IMR-90 (cell line): ENCODE measurements around the gene INSM1. TPM values are rescaled to one million over a fixed set of nuclear protein-coding genes. Genes with fewer than 3 reads are reported as not detected.

ENCODE experiments used
- ATAC-seq: fragments of 200-7000 bp; cut with Tn5 transposase; 2 replicates; pipeline ENCODE4 v1.9.1; 2020; ENCODE audit warnings: low read depth, mild to moderate bottlenecking, moderate library complexity
- BruUV-seq: library from RNA; stranded (reverse); fragments of 400-500 nt; replicated peaks from 2 replicates; lab custom pipeline; 2021; lab: Mats Ljungman, UMichigan
- CTCF ChIA-PET: fragments of 300-600 bp; formaldehyde crosslinking; extraction: SDS; loops from one replicate; lab custom pipeline; 2021; ENCODE audit warnings: antibody characterized with exemption; lab: Yijun Ruan, JAX
- POLR2A ChIA-PET: fragments of 300-600 bp; sonication (Branson Sonifier 250); formaldehyde crosslinking; loops from one replicate; lab custom pipeline; 2022; ENCODE audit warnings: antibody characterized with exemption; ENCODE audit not compliant: unreplicated experiment; lab: Charles Lee
- DNase-seq: peaks from one replicate; pipeline ENCODE4 v3.0.0; 2013
- H2AFZ ChIP-seq: replicated peaks from 2 replicates; pipeline ENCODE3; 2013; ENCODE audit warnings: low read length, mild to moderate bottlenecking; ENCODE audit not compliant: poor library complexity
- H2AK5ac ChIP-seq: 2 replicates; pipeline ENCODE4 v1.6.1; 2013; ENCODE audit warnings: low read depth, low read length, inconsistent platforms
- H2AK9ac ChIP-seq: replicated peaks from 2 replicates; pipeline ENCODE3; 2013; ENCODE audit warnings: mild to moderate bottlenecking, low read depth, low read length, moderate library complexity; ENCODE audit not compliant: poor library complexity
- H2BK120ac ChIP-seq: 2 replicates; pipeline ENCODE4 v1.6.1; 2013; ENCODE audit warnings: low read depth, low read length, inconsistent platforms
- H2BK15ac ChIP-seq: 3 replicates; pipeline ENCODE4 v1.6.1; 2013; ENCODE audit warnings: low read depth, low read length, inconsistent platforms
- H2BK20ac ChIP-seq: 2 replicates; pipeline ENCODE4 v1.6.1; 2013; ENCODE audit warnings: low read depth, mild to moderate bottlenecking, inconsistent platforms, low read length, moderate library complexity
- H2BK5ac ChIP-seq: 2 replicates; pipeline ENCODE4 v1.6.1; 2013; ENCODE audit warnings: mild to moderate bottlenecking, low read depth, low read length, inconsistent platforms; ENCODE audit not compliant: poor library complexity, severe bottlenecking
- H3K14ac ChIP-seq: replicated peaks from 2 replicates; pipeline ENCODE4 v1.6.1; 2013; ENCODE audit warnings: low read depth, low read length, inconsistent platforms
- H3K18ac ChIP-seq: 2 replicates; pipeline ENCODE4 v1.6.1; 2013; ENCODE audit warnings: low read depth, low read length, control low read depth
- H3K23ac ChIP-seq: 2 replicates; pipeline ENCODE4 v1.6.1; 2013; ENCODE audit warnings: low read depth, low read length, inconsistent platforms
- H3K27ac ChIP-seq: 2 replicates; pipeline ENCODE4 v1.5.1; 2013; ENCODE audit warnings: mild to moderate bottlenecking, control low read depth, low read length; ENCODE audit not compliant: insufficient read depth
- H3K27me3 ChIP-seq: 2 replicates; pipeline ENCODE4 v1.6.1; 2013; ENCODE audit warnings: low read length; ENCODE audit not compliant: control insufficient read depth, insufficient read depth
- H3K36me3 ChIP-seq: 2 replicates; pipeline ENCODE4 v1.6.1; 2013; ENCODE audit warnings: low read length, mixed read lengths; ENCODE audit not compliant: control insufficient read depth, insufficient read depth
- H3K4ac ChIP-seq: 2 replicates; pipeline ENCODE4 v1.6.1; 2013; ENCODE audit warnings: low read depth, low read length, inconsistent platforms
- H3K4me1 ChIP-seq: 2 replicates; pipeline ENCODE4 v1.6.1; 2013; ENCODE audit warnings: low read length, mixed read lengths; ENCODE audit not compliant: control insufficient read depth, insufficient read depth
- H3K4me2 ChIP-seq: 2 replicates; pipeline ENCODE4 v1.6.1; 2013; ENCODE audit warnings: low read depth, mild to moderate bottlenecking, control low read depth, low read length, moderate library complexity
- H3K4me3 ChIP-seq: 2 replicates; pipeline ENCODE4 v1.5.1; 2013; ENCODE audit warnings: low read depth, mild to moderate bottlenecking, control low read depth, low read length, moderate library complexity; ENCODE audit not compliant: insufficient read depth
- H3K56ac ChIP-seq: 2 replicates; pipeline ENCODE4 v1.6.1; 2013; ENCODE audit warnings: low read length, inconsistent platforms; ENCODE audit not compliant: insufficient read depth; ENCODE audit errors: extremely low read depth
- H3K79me1 ChIP-seq, 2 experiments: 2 replicates each; pipeline ENCODE4 v1.6.1; 2013; ENCODE audit warnings: low read length in 2 of 2, inconsistent platforms in 1 of 2, low read depth in 1 of 2
- H3K9ac ChIP-seq: 2 replicates; pipeline ENCODE4 v1.6.1; 2013; ENCODE audit warnings: low read depth, low read length, control low read depth
- H3K9me1 ChIP-seq: 2 replicates; pipeline ENCODE4 v1.6.1; 2013; ENCODE audit warnings: low read length, inconsistent platforms; ENCODE audit not compliant: insufficient read depth
- H3K9me3 ChIP-seq: 2 replicates; pipeline ENCODE4 v1.6.1; 2013; ENCODE audit warnings: low read length; ENCODE audit not compliant: control insufficient read depth, insufficient read depth
- H4K20me1 ChIP-seq: 2 replicates; pipeline ENCODE4 v1.6.1; 2013; ENCODE audit warnings: low read length, inconsistent platforms; ENCODE audit not compliant: insufficient read depth
- H4K5ac ChIP-seq: 2 replicates; pipeline ENCODE4 v1.6.1; 2013; ENCODE audit warnings: mild to moderate bottlenecking, low read depth, low read length, control low read depth
- H4K8ac ChIP-seq, 2 experiments: 2 replicates each; pipeline ENCODE4 v1.6.1; 2013; ENCODE audit warnings: low read depth in 2 of 2, low read length in 2 of 2, control low read depth in 1 of 2, inconsistent platforms in 1 of 2
- H4K91ac ChIP-seq: 2 replicates; pipeline ENCODE4 v1.6.1; 2013; ENCODE audit warnings: low read depth, low read length, inconsistent platforms; ENCODE audit not compliant: insufficient read depth
- CEBPB ChIP-seq: IDR thresholded peaks from 2 replicates; pipeline ENCODE4 v1.6.1; 2012; ENCODE audit warnings: low read depth, low read length, improper control_type of control experiment
- CTCF ChIP-seq: conservative IDR thresholded peaks from 2 replicates; pipeline ENCODE4 v1.5.1; 2012; ENCODE audit warnings: mild to moderate bottlenecking, low read depth, low read length, improper control_type of control experiment
- RCOR1 ChIP-seq: IDR thresholded peaks from 2 replicates; pipeline ENCODE4 v1.6.1; 2012; ENCODE audit warnings: mild to moderate bottlenecking, low read length, improper control_type of control experiment; ENCODE audit not compliant: insufficient replicate concordance
- SMC3 ChIP-seq: fragments of 150-350 bp; IDR thresholded peaks from 2 replicates; pipeline ENCODE4 v1.6.1; 2016; ENCODE audit warnings: low read depth, mild to moderate bottlenecking, antibody characterized with exemption, low read length, moderate library complexity
- USF2 ChIP-seq: fragments of 150-350 bp; IDR thresholded peaks from 2 replicates; pipeline ENCODE4 v1.6.1; 2017; ENCODE audit warnings: mild to moderate bottlenecking, antibody characterized with exemption, low read length, low read depth
- WGBS, 2 experiments: methylation state at CpG; one replicate each; pipeline versions ENCODE4 v1.1.5 to v1.1.7; 2013; ENCODE audit warnings: missing lambda C conversion rate in 2 of 2; ENCODE audit not compliant: insufficient read length in 1 of 2; ENCODE audit errors: extremely low coverage in 2 of 2; 5-methylcytosine and 5-hydroxymethylcytosine counted together
- dilution Hi-C: fragments of 300-500 bp; cut with HindIII; formaldehyde crosslinking; loops from one replicate; pipeline ENCODE4 v1.14.3; 2018; ENCODE audit warnings: low sequenced_read_pairs; ENCODE audit not compliant: unreplicated experiment
- in situ Hi-C: fragments of 300-500 bp; cut with MboI; formaldehyde crosslinking; loops from 3 replicates; pipeline ENCODE4 v1.14.3; 2019; ENCODE audit warnings: low sequenced_read_pairs, inconsistent platforms, mixed read lengths
- intact Hi-C: fragments of 100-400 bp; cut with micrococcal nuclease; formaldehyde crosslinking; loops from 2 replicates; pipeline ENCODE4 v1.10.0; 2022
- polyA plus RNA-seq, 3 experiments: library from polyadenylated mRNA; depleted of rRNA; stranded (reverse); fragments of >200 nt; gene quantifications; 2 replicates each; pipeline ENCODE4 v1.2.3, GENCODE V29; 2012; ENCODE audit warnings: low replicate concordance in 1 of 3
- total RNA-seq: library from RNA; depleted of rRNA; stranded (reverse); fragments of >200 nt; gene quantifications from 2 replicates; pipeline ENCODE4 v1.2.3, GENCODE V29; 2012

Gene INSM1
- total and polyA plus RNA-seq, 2 of the 4 experiments (the other 2 are of a cell fraction) = not detected

- POLR2A ChIA-PET = no interaction called here
- ATAC-seq (no peak), DNase-seq (no peak)
- H3K56ac ChIP-seq = no peak overlapping the region
- no peak overlapping the region for H3K4ac ChIP-seq
- H2AK9ac ChIP-seq = no peak overlapping the region
- TF ChIP-seq CTCF (no peak), RCOR1 (no peak), SMC3 (no peak), USF2 (no peak), CEBPB (no peak)
- no peak overlapping the region for H3K9ac ChIP-seq
- H2BK20ac ChIP-seq = no peak overlapping the region
- no peak overlapping the region for H2BK5ac ChIP-seq
- intact Hi-C loops = no loop called here
- H2BK15ac ChIP-seq = no peak overlapping the region
- H3K4me1 ChIP-seq = no peaks in the 10 kb centered on the region
- CTCF ChIA-PET = no interaction called here
- no peak overlapping the region for H3K23ac ChIP-seq
- H4K20me1 ChIP-seq = no peaks in the 10 kb centered on the region
- no peak overlapping the region for H4K8ac ChIP-seq
- in situ Hi-C loops = no loop called here
- 21% methylated on average over 2 of the region's 5 CpGs; no CpG with 5 or more reads in 1 of the 2 experiments for WGBS, 2 experiments
- H2BK120ac ChIP-seq = no peak overlapping the region
- no peaks in the 10 kb centered on the region for H3K36me3 ChIP-seq
- no peak overlapping the region for H3K27ac ChIP-seq
- H3K79me1 ChIP-seq = no peaks in the 10 kb centered on the region
- H3K14ac ChIP-seq = no peak overlapping the region
- no peak overlapping the region for H4K91ac ChIP-seq
- H3K9me1 ChIP-seq = no peaks in the 10 kb centered on the region
- H4K5ac ChIP-seq = no peak overlapping the region
- H2AFZ ChIP-seq = no peak overlapping the region
- no peaks in the 10 kb centered on the region for H3K27me3 ChIP-seq
- no peak overlapping the region for H3K18ac ChIP-seq
- H3K4me2 ChIP-seq = no peak overlapping the region
- no peaks in the 10 kb centered on the region for H3K9me3 ChIP-seq
- H2AK5ac ChIP-seq = no peak overlapping the region
- BruUV-seq = no TSS peak
- dilution Hi-C loops = no loop called here
- no peak overlapping the region for H3K4me3 ChIP-seq
These were observed 33.4 kb upstream of the INSM1 start for GRCh38 chr20:20334489-20334888.
